IMR-90 (cell line): ENCODE data around the gene UBA3.

ENCODE experiments used
- BHLHE40 ChIP-seq: fragments of 150-350 bp; IDR thresholded peaks from 2 replicates; pipeline ENCODE4 v1.6.1; 2016; ENCODE audit warnings: mild to moderate bottlenecking, low read depth, low read length
- CEBPB ChIP-seq: IDR thresholded peaks from 2 replicates; pipeline ENCODE4 v1.6.1; 2012; ENCODE audit warnings: low read depth, low read length, improper control_type of control experiment
- CTCF ChIP-seq: conservative IDR thresholded peaks from 2 replicates; pipeline ENCODE4 v1.5.1; 2012; ENCODE audit warnings: mild to moderate bottlenecking, low read depth, low read length, improper control_type of control experiment
- MXI1 ChIP-seq: IDR thresholded peaks from 2 replicates; pipeline ENCODE4 v1.6.1; 2012; ENCODE audit warnings: low read depth, mild to moderate bottlenecking, low read length, moderate library complexity, borderline replicate concordance
- POLR2A ChIP-seq: IDR thresholded peaks from 2 replicates; pipeline ENCODE4 v1.6.1; 2012; ENCODE audit warnings: mild to moderate bottlenecking, low read depth, low read length

GRCh38 chr3:69087030-69087791, 7.0 kb upstream of the UBA3 start:
- no peak for TF ChIP-seq CTCF
- TF ChIP-seq POLR2A, result no peak
- no peak for TF ChIP-seq MXI1
- TF ChIP-seq CEBPB, result no peak
- no peak for TF ChIP-seq BHLHE40
